NT2/D1 (cell line): ENCODE data around the gene PFDN1.

Experiments used
- DNase-seq: peaks from one replicate; pipeline ENCODE4 v3.0.0-alpha.2; 2011; ENCODE audit warnings: low read depth, low spot score
- H3K27me3 ChIP-seq: 2 replicates; pipeline ENCODE4 v1.6.0; 2011; ENCODE audit warnings: mild to moderate bottlenecking; ENCODE audit not compliant: insufficient read length, insufficient read depth
- H3K36me3 ChIP-seq: 2 replicates; pipeline ENCODE4 v1.6.1; 2011; ENCODE audit warnings: mild to moderate bottlenecking, low read length, mixed read lengths; ENCODE audit not compliant: insufficient read depth, insufficient read length
- H3K4me1 ChIP-seq: 2 replicates; pipeline ENCODE4 v1.5.1; 2011; ENCODE audit not compliant: insufficient read depth, insufficient read length
- H3K4me3 ChIP-seq: 2 replicates; pipeline ENCODE4 v1.5.1; 2011; ENCODE audit warnings: low read depth; ENCODE audit not compliant: insufficient read length
- H3K9ac ChIP-seq: 2 replicates; pipeline ENCODE4 v1.6.0; 2011; ENCODE audit warnings: low read depth; ENCODE audit not compliant: insufficient read length
- H3K9me3 ChIP-seq: 2 replicates; pipeline ENCODE4 v1.5.1; 2011; ENCODE audit warnings: mild to moderate bottlenecking, low read length; ENCODE audit not compliant: insufficient read depth
- SUZ12 ChIP-seq: IDR thresholded peaks from 2 replicates; pipeline ENCODE4 v1.6.1; 2011; ENCODE audit not compliant: insufficient read length, insufficient read depth; ENCODE audit errors: extremely low read depth
- YY1 ChIP-seq: IDR thresholded peaks from 2 replicates; pipeline ENCODE4 v1.6.1; 2011; ENCODE audit not compliant: insufficient read length, insufficient read depth
- ZNF274 ChIP-seq: IDR thresholded peaks from 2 replicates; pipeline ENCODE4 v1.6.1; 2011; ENCODE audit warnings: mild to moderate bottlenecking, low read depth, low read length

PFDN1 gene

DNA sequence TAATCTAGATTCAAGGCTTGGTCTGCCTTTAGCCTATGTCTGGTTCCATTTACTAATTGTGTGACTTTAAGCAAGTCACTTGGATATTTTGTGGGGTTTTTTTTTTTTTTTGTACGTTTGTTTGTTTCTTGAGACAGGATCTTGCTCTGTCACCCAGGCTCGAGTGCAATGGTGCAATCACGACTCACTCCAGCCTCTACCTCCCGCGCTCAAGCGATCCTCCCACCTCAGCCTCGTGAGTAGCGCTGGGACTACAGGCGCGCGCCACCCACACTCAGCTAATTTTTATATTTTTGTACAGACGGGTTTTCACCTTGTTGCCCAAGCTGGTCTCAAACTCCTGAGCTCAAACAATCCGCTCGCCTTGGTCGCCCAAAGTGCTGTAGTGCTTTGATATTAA is 1.1 kb upstream of the PFDN1 start:
- Histone ChIP-seq H3K4me3 (no peak overlapping the region), H3K36me3 (peaks cover 11% of the 10 kb centered on the region), H3K9ac (no peak overlapping the region), H3K27me3 (no peaks in the 10 kb centered on the region), H3K9me3 (no peaks in the 10 kb centered on the region), H3K4me1 (no peaks in the 10 kb centered on the region)
- TF ChIP-seq YY1 = no peak
- no peak for TF ChIP-seq ZNF274
- TF ChIP-seq SUZ12 = no peak
- no peak for DNase-seq

DNA sequence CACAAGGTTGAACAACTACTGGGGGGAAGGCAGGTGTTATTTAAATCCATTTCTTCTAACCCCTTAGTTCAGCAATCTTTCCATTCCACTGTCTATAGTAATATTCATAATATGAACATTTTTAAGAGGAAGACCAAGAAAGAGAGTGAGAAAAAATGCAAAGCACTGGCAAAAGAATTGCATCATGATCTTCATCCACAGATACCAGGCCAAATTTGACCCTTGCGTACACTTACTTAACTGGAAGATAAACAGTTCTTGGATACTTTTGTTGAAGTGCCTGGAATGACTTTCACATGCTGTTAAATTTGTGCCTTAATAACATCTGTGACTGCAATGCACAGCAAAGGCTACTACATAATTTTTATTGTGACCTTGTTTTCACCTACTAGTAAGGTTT is 1.8 kb downstream of the PFDN1 start:
- Histone ChIP-seq H3K36me3 (peaks cover 13% of the 10 kb centered on the region), H3K4me3 (no peak overlapping the region), H3K9me3 (no peaks in the 10 kb centered on the region), H3K27me3 (no peaks in the 10 kb centered on the region), H3K4me1 (no peaks in the 10 kb centered on the region), H3K9ac (no peak overlapping the region)
- DNase-seq = no peak
- no peak for TF ChIP-seq YY1
- no peak for TF ChIP-seq SUZ12
- TF ChIP-seq ZNF274 = no peak

DNA sequence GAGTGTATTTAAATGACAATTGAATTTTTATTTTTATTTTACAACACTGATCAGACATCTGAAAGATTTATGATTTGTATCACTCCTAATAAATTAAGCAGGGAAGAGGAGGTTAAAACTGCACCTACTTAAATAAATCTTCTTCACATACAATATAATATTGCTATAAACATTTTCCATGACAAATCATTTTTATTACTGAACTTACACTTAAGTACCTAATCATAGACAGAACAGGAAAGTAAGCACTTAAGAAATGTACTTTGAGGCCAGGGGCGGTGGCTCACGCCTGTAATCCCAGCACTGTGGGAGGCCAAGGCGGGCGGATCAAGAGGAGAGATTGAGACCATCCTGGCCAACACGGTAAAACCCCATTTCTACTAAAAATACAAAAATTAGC is 3.8 kb downstream of the PFDN1 start:
- Histone ChIP-seq H3K4me1 (no peaks in the 10 kb centered on the region), H3K9ac (no peak overlapping the region), H3K9me3 (no peaks in the 10 kb centered on the region), H3K4me3 (no peak overlapping the region), H3K27me3 (no peaks in the 10 kb centered on the region), H3K36me3 (peaks cover 13% of the 10 kb centered on the region)
- TF ChIP-seq YY1 (no peak), SUZ12 (no peak), ZNF274 (no peak)
- no peak for DNase-seq

DNA sequence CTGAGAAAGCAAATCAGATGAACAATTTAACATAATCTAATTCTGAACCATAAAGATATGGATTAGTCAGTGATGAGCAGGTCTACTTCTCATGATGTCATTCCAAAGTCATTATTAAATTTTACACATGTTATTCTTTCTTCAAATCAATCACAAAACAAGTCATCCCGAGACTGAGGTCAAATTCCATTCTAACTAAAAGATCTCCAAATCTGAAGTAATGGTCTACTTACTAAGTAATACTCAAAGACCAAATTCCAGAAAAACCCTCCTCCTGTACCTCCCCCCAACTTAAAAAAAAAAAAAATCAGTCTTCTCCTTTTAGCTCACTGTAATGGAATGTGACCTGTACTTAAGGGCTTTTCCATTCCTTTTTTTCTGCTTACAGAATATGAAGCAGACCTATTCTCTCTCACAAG is 4.7 kb downstream of the PFDN1 start:
- Histone ChIP-seq H3K4me3 (no peak overlapping the region), H3K9ac (no peak overlapping the region), H3K4me1 (no peaks in the 10 kb centered on the region), H3K9me3 (no peaks in the 10 kb centered on the region), H3K27me3 (no peaks in the 10 kb centered on the region), H3K36me3 (peaks cover 13% of the 10 kb centered on the region)
- TF ChIP-seq SUZ12 (no peak), YY1 (no peak), ZNF274 (no peak)
- DNase-seq = peak; percentile 13

DNA sequence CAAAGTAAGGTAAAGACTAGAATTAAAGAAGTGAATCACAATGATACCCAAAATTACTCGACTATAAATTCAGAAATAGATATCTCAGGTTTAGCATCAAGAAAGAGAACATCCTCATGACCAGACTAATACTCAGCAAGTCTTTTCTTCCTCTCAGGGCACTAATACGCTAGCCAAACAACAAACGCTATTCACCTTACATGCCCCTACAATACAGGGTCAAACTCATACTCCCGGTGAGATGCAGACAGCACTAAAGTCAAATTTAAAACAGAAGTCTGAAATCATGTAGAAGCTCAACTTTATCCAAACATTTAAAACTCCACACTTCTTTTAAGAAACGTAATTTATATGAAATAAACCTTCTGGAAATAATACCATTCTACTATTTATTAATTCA is 5.6 kb downstream of the PFDN1 start:
- Histone ChIP-seq H3K36me3 (peaks cover 13% of the 10 kb centered on the region), H3K4me3 (no peak overlapping the region), H3K4me1 (no peaks in the 10 kb centered on the region), H3K9me3 (no peaks in the 10 kb centered on the region), H3K27me3 (no peaks in the 10 kb centered on the region), H3K9ac (no peak overlapping the region)
- DNase-seq = no peak
- no peak for TF ChIP-seq ZNF274

DNA sequence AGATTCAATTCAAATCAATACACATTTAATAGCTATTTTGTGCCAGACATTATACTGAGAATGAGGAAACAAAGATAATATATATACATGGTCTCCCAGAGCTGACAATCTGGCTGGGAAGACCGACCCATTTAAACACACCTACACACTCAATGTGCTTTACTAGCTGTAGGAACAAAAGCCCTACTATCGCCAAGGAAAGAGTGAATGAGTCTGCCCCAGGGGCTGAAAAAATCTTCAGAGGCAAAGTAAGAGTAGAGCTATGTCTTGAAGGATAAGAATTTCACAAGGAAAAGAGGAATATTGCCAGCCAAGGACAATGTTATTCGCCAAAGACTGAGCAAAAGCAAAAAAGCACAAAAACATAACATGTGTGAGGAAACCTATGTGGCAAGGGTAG is 6.6 kb downstream of the PFDN1 start:
- no peak overlapping the region for H3K4me3 ChIP-seq
- no peaks in the 10 kb centered on the region for H3K9me3 ChIP-seq
- no peaks in the 10 kb centered on the region for H3K4me1 ChIP-seq
- DNase-seq = no peak
- TF ChIP-seq SUZ12 = no peak
- TF ChIP-seq ZNF274 = no peak
- no peak for TF ChIP-seq YY1
- no peaks in the 10 kb centered on the region for H3K27me3 ChIP-seq
- no peak overlapping the region for H3K9ac ChIP-seq
- peaks cover 16% of the 10 kb centered on the region for H3K36me3 ChIP-seq

DNA sequence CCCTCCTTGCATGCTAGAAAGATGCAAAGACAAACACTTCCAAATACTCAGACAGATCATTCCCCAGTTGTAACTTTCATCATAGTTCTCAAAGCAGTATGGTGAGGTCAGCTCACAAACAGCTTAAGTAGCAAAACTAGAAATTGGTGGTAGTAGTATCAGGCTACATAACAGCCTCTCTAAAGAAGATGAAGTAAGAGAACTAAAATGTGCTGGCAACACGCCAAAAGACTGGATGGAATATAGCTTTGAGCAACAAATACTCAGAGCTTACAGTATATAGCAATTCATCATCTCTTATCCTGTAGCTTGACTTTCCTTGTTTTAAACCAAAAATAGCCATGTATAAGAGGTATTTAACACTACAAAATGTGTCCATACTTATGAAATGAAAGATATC is 7.5 kb downstream of the PFDN1 start:
- Histone ChIP-seq H3K9me3 (no peaks in the 10 kb centered on the region), H3K9ac (no peak overlapping the region), H3K4me3 (no peak overlapping the region), H3K4me1 (no peaks in the 10 kb centered on the region), H3K36me3 (peaks cover 15% of the 10 kb centered on the region), H3K27me3 (no peaks in the 10 kb centered on the region)
- TF ChIP-seq SUZ12 (no peak), ZNF274 (no peak), YY1 (no peak)
- no peak for DNase-seq

DNA sequence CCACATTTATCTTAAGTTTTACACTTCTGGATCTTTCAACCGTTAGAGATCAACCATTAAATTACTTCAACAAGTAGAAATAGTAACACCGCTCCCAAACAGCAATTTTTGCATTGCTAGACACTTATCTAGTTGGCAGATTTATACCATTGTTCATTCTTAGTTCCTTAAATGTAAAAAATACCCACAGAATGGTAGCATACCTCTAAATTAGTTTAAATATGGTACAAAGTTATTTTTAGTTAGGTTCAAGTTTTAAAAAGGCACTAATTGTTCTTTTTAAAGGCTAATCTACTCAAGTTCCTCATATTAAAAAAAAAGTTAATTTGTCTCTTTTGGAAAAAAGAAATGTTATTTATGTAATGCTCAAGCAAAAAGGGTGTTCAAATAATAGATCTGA is 8.1 kb downstream of the PFDN1 start:
- Histone ChIP-seq H3K4me1 (no peaks in the 10 kb centered on the region), H3K4me3 (no peak overlapping the region), H3K27me3 (no peaks in the 10 kb centered on the region), H3K9me3 (no peaks in the 10 kb centered on the region), H3K36me3 (peaks cover 11% of the 10 kb centered on the region), H3K9ac (no peak overlapping the region)
- no peak for TF ChIP-seq SUZ12
- TF ChIP-seq ZNF274 = no peak
- TF ChIP-seq YY1 = no peak
- no peak for DNase-seq
